DOHH2 (cell line): ENCODE measurements around the gene PLCD4.

Experiments used
- H3F3A ChIP-seq: fragments of 200-600 bp; sonication (generic), shearing (Covaris generic); 2 replicates; pipeline ENCODE4 v1.6.0; 2016; ENCODE audit warnings: antibody characterized with exemption, mild to moderate bottlenecking; ENCODE audit not compliant: control insufficient read depth, insufficient read depth
- H3K27ac ChIP-seq: fragments of 200-600 bp; sonication (generic); 2 replicates; pipeline ENCODE4 v1.5.1; 2014; ENCODE audit warnings: low read depth, mild to moderate bottlenecking, low read length, moderate library complexity
- H3K27me3 ChIP-seq: fragments of 200-600 bp; sonication (generic); 2 replicates; pipeline ENCODE4 v1.6.1; 2014; ENCODE audit warnings: mild to moderate bottlenecking, low read length, mixed read lengths; ENCODE audit not compliant: control insufficient read depth
- H3K36me3 ChIP-seq: fragments of 200-600 bp; sonication (generic); 2 replicates; pipeline ENCODE4 v1.6.1; 2014; ENCODE audit warnings: mild to moderate bottlenecking, low read length, moderate library complexity, mixed read lengths; ENCODE audit not compliant: control insufficient read depth
- H3K4me1 ChIP-seq: fragments of 200-600 bp; sonication (generic); 2 replicates; pipeline ENCODE4 v1.6.1; 2014; ENCODE audit warnings: mild to moderate bottlenecking, low read length, mixed read lengths; ENCODE audit not compliant: control insufficient read depth
- H3K4me2 ChIP-seq: fragments of 200-600 bp; sonication (generic); 2 replicates; pipeline ENCODE4 v1.6.0; 2014; ENCODE audit warnings: mild to moderate bottlenecking, low read length, moderate library complexity
- H3K4me3 ChIP-seq: fragments of 200-600 bp; sonication (generic); 2 replicates; pipeline ENCODE4 v1.5.1; 2014; ENCODE audit warnings: mild to moderate bottlenecking, low read length, mixed read lengths
- H3K79me2 ChIP-seq: fragments of 200-600 bp; sonication (generic); 2 replicates; pipeline ENCODE4 v1.6.1; 2014; ENCODE audit warnings: mild to moderate bottlenecking, low read length, mixed read lengths; ENCODE audit not compliant: control insufficient read depth
- H3K9me2 ChIP-seq: fragments of 200-600 bp; sonication (generic); replicated peaks from 2 replicates; pipeline ENCODE4 v1.6.1; 2014; ENCODE audit warnings: mild to moderate bottlenecking, low read length, mixed read lengths; ENCODE audit not compliant: control insufficient read depth
- H3K9me3 ChIP-seq: fragments of 200-600 bp; sonication (generic); 2 replicates; pipeline ENCODE4 v1.6.1; 2014; ENCODE audit warnings: antibody characterized with exemption, low read length, mixed read lengths; ENCODE audit not compliant: control insufficient read depth, insufficient read depth
- H4K20me1 ChIP-seq: fragments of 200-600 bp; sonication (generic); 2 replicates; pipeline ENCODE4 v1.6.0; 2014; ENCODE audit warnings: low read depth, mild to moderate bottlenecking, antibody characterized with exemption, low read length, moderate library complexity; ENCODE audit not compliant: control insufficient read depth, insufficient read depth
- CTCF ChIP-seq: fragments of 200-600 bp; sonication (generic); IDR thresholded peaks from one replicate; pipeline ENCODE4 v1.5.1; 2014; ENCODE audit warnings: antibody characterized with exemption, mild to moderate bottlenecking, low read depth, low read length; ENCODE audit not compliant: poor library complexity, severe bottlenecking
- EZH2phosphoT487 ChIP-seq: fragments of 200-600 bp; sonication (generic); IDR thresholded peaks from 2 replicates; pipeline ENCODE4 v1.6.1; 2017; ENCODE audit warnings: borderline replicate concordance, mild to moderate bottlenecking, antibody characterized with exemption, low read length, moderate library complexity, mixed read lengths

Gene PLCD4

DNA sequence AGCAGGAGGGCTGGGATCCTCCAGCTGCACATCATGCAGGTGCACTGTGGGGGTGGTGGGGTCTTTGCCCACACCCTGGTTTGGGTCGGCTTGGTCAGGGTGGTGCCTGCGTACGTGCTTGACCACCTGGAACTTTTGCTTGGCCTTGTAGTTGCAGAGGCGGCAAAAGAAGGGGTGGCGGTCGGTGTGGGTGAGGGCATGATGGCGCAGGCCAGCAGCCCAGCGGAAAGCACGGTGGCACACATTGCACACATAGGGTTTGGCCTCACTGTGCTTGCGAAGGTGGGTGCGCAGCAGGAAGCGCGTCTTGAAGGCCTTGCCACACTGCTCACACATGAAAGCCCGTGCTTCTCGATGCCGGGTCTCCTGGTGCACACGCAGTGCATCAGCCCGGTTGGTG, 30.7 kb downstream of the PLCD4 start:
- H3K36me3 ChIP-seq: peaks cover 87% of the 10 kb centered on the region

GRCh38 chr2:218642121-218642656, 34.5 kb downstream of the PLCD4 start:
- Histone ChIP-seq H3F3A (no peaks in the 10 kb centered on the region), H3K27me3 (no peaks in the 10 kb centered on the region), H3K4me3 (no peak overlapping the region), H3K36me3 (peaks cover 88% of the 10 kb centered on the region), H3K4me2 (no peak overlapping the region), H3K4me1 (no peaks in the 10 kb centered on the region), H3K9me3 (no peaks in the 10 kb centered on the region), H4K20me1 (no peaks in the 10 kb centered on the region), H3K79me2 (no peaks in the 10 kb centered on the region), H3K27ac (no peak overlapping the region), H3K9me2 (no peaks in the 10 kb centered on the region)
- no peak for TF ChIP-seq EZH2phosphoT487
- no peak for TF ChIP-seq CTCF

More for the DNA sequence above, 30.7 kb downstream of the PLCD4 start:
- no peaks in the 10 kb centered on the region for H3K4me1 ChIP-seq
- TF ChIP-seq CTCF: no peak
- TF ChIP-seq EZH2phosphoT487: no peak
- H3K27ac ChIP-seq: no peak overlapping the region
- H3K9me2 ChIP-seq: no peaks in the 10 kb centered on the region
- H3K27me3 ChIP-seq: no peaks in the 10 kb centered on the region
- H4K20me1 ChIP-seq: no peaks in the 10 kb centered on the region
- no peaks in the 10 kb centered on the region for H3K9me3 ChIP-seq
- no peaks in the 10 kb centered on the region for H3K79me2 ChIP-seq
- no peaks in the 10 kb centered on the region for H3F3A ChIP-seq
- H3K4me3 ChIP-seq: no peak overlapping the region
- H3K4me2 ChIP-seq: no peak overlapping the region

DNA sequence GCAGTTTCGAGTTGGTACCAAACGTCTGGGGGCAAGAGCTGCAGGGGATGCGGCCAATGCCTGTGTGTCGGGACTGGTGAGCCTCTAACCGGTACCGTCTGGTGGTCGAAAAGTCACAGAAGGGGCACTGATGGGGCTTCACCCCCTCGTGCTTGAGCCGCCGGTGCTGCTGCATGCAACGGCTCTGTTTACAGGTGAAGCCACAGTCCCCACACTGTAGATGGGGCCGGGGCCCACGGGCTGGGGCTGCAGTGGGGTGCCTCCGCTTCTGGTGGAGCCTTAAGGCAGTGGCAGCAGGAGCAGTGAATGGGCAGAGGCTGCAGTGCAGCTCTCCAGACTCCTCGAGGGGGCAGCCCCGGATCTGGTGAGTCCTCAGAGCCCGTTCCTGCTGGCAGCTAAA, 35.1 kb downstream of the PLCD4 start:
- Histone ChIP-seq H3K4me2 (no peak overlapping the region), H3K9me3 (no peaks in the 10 kb centered on the region), H3K36me3 (peaks cover 87% of the 10 kb centered on the region), H3K4me3 (no peak overlapping the region), H3K79me2 (peaks cover 5% of the 10 kb centered on the region), H3K27me3 (no peaks in the 10 kb centered on the region), H3F3A (no peaks in the 10 kb centered on the region), H3K27ac (no peak overlapping the region), H3K4me1 (no peaks in the 10 kb centered on the region), H3K9me2 (no peaks in the 10 kb centered on the region), H4K20me1 (peaks cover 3% of the 10 kb centered on the region; the same call in 1 of the 2 replicates)
- no peak for TF ChIP-seq CTCF
- no peak for TF ChIP-seq EZH2phosphoT487
